ENCODE measurements around the gene CEP72. TPM values are rescaled to one million over a fixed set of nuclear protein-coding genes. Genes with fewer than 3 reads are reported as not detected.

Gene CEP72
- total RNA-seq, 1 donor = 3.3 TPM

GRCh38 chr5:638501-639252, 26.5 kb downstream of the CEP72 start:
- Histone ChIP-seq H2AFZ (ENCODE audit: low read length) (no peak overlapping the region), H3K4me3 (ENCODE audit: insufficient read depth, low read length) (no peak overlapping the region), H3K4me1 (ENCODE audit: insufficient read depth, low read length) (no peaks in the 10 kb centered on the region), H3K27ac (ENCODE audit: low read depth, low read length) (no peak overlapping the region), H3K27me3 (ENCODE audit: insufficient read depth, low read length) (no peaks in the 10 kb centered on the region), H4K20me1 (ENCODE audit: insufficient read depth, low read length) (no peaks in the 10 kb centered on the region), H3K9me3 (ENCODE audit: low read depth, low read length) (no peaks in the 10 kb centered on the region), H3K4me2 (ENCODE audit: insufficient read depth, low read length) (no peak overlapping the region), H3K36me3 (ENCODE audit: insufficient read depth, low read length) (peaks cover 20% of the 10 kb centered on the region), H3K79me2 (ENCODE audit: insufficient read depth, low read length) (no peaks in the 10 kb centered on the region)
- no peak for DNase-seq (ENCODE audit: insufficient read length, low spot score, missing footprints)
- TF ChIP-seq, protein P1, sequence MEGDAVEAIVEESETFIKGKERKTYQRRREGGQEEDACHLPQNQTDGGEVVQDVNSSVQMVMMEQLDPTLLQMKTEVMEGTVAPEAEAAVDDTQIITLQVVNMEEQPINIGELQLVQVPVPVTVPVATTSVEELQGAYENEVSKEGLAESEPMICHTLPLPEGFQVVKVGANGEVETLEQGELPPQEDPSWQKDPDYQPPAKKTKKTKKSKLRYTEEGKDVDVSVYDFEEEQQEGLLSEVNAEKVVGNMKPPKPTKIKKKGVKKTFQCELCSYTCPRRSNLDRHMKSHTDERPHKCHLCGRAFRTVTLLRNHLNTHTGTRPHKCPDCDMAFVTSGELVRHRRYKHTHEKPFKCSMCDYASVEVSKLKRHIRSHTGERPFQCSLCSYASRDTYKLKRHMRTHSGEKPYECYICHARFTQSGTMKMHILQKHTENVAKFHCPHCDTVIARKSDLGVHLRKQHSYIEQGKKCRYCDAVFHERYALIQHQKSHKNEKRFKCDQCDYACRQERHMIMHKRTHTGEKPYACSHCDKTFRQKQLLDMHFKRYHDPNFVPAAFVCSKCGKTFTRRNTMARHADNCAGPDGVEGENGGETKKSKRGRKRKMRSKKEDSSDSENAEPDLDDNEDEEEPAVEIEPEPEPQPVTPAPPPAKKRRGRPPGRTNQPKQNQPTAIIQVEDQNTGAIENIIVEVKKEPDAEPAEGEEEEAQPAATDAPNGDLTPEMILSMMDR (IDR thresholded peaks at IDR 0.05; ENCODE audit: extremely low read depth, low read depth, low read length) = no peak

DNA sequence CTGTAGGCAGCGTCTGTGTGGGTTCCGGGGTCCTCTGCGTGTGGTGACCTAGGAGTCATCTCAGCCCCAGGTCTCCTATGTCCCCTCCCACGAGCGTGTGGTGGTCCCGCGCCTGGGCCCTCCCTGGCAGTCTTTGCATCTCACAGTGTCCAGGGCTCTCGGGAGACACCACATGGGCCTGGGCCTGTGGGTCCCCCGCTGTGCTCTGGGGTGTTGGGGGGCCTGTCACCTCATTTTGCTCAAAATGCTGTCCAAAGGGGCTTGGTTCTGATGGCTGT, 27.1 kb downstream of the CEP72 start:
- H2AFZ ChIP-seq (ENCODE audit: low read length) = no peak overlapping the region
- DNase-seq (ENCODE audit: insufficient read length, low spot score, missing footprints) = no peak
- H3K36me3 ChIP-seq (ENCODE audit: insufficient read depth, low read length) = peaks cover 19% of the 10 kb centered on the region
- no peaks in the 10 kb centered on the region for H3K27me3 ChIP-seq (ENCODE audit: insufficient read depth, low read length)
- no peak overlapping the region for H3K4me2 ChIP-seq (ENCODE audit: insufficient read depth, low read length)
- H3K4me3 ChIP-seq (ENCODE audit: insufficient read depth, low read length) = no peak overlapping the region
- H4K20me1 ChIP-seq (ENCODE audit: insufficient read depth, low read length) = no peaks in the 10 kb centered on the region
- H3K9me3 ChIP-seq (ENCODE audit: low read depth, low read length) = no peaks in the 10 kb centered on the region
- TF ChIP-seq, protein P1 (IDR thresholded peaks at IDR 0.05; ENCODE audit: extremely low read depth, low read depth, low read length) = no peak
- H3K79me2 ChIP-seq (ENCODE audit: insufficient read depth, low read length) = no peaks in the 10 kb centered on the region
- H3K27ac ChIP-seq (ENCODE audit: low read depth, low read length) = no peak overlapping the region
- H3K4me1 ChIP-seq (ENCODE audit: insufficient read depth, low read length) = no peaks in the 10 kb centered on the region

GRCh38 chr5:639584-640213, 27.6 kb downstream of the CEP72 start:
- Histone ChIP-seq H3K4me2 (ENCODE audit: insufficient read depth, low read length) (no peak overlapping the region), H3K27me3 (ENCODE audit: insufficient read depth, low read length) (no peaks in the 10 kb centered on the region), H3K79me2 (ENCODE audit: insufficient read depth, low read length) (no peaks in the 10 kb centered on the region), H4K20me1 (ENCODE audit: insufficient read depth, low read length) (no peaks in the 10 kb centered on the region), H3K4me1 (ENCODE audit: insufficient read depth, low read length) (no peaks in the 10 kb centered on the region), H2AFZ (ENCODE audit: low read length) (no peak overlapping the region), H3K27ac (ENCODE audit: low read depth, low read length) (no peak overlapping the region), H3K4me3 (ENCODE audit: insufficient read depth, low read length) (no peak overlapping the region), H3K9me3 (ENCODE audit: low read depth, low read length) (no peaks in the 10 kb centered on the region), H3K36me3 (ENCODE audit: insufficient read depth, low read length) (peaks cover 16% of the 10 kb centered on the region)
- no peak for DNase-seq (ENCODE audit: insufficient read length, low spot score, missing footprints)
- TF ChIP-seq, protein P1 (IDR thresholded peaks at IDR 0.05; ENCODE audit: extremely low read depth, low read depth, low read length) = no peak

- Histone ChIP-seq H3K9me3 (ENCODE audit: low read depth, low read length) (no peaks in the 10 kb centered on the region), H3K79me2 (ENCODE audit: insufficient read depth, low read length) (no peaks in the 10 kb centered on the region), H4K20me1 (ENCODE audit: insufficient read depth, low read length) (no peaks in the 10 kb centered on the region), H3K4me3 (ENCODE audit: insufficient read depth, low read length) (no peak overlapping the region), H3K4me2 (ENCODE audit: insufficient read depth, low read length) (no peak overlapping the region), H3K27me3 (ENCODE audit: insufficient read depth, low read length) (no peaks in the 10 kb centered on the region), H3K36me3 (ENCODE audit: insufficient read depth, low read length) (peaks cover 12% of the 10 kb centered on the region), H3K27ac (ENCODE audit: low read depth, low read length) (no peak overlapping the region), H3K4me1 (ENCODE audit: insufficient read depth, low read length) (no peaks in the 10 kb centered on the region), H2AFZ (ENCODE audit: low read length) (no peak overlapping the region)
- TF ChIP-seq, protein P1 (IDR thresholded peaks at IDR 0.05; ENCODE audit: extremely low read depth, low read depth, low read length) = no peak
- no peak for DNase-seq (ENCODE audit: insufficient read length, low spot score, missing footprints)
These were observed 28.6 kb downstream of the CEP72 start for GRCh38 chr5:640461-641330.

All from osteoblast (primary cell).